Measurements from ENCODE around the gene MS4A6A. TPM values are rescaled to one million over a fixed set of nuclear protein-coding genes. Genes with fewer than 3 reads are reported as not detected.

MS4A6A gene, protein sequence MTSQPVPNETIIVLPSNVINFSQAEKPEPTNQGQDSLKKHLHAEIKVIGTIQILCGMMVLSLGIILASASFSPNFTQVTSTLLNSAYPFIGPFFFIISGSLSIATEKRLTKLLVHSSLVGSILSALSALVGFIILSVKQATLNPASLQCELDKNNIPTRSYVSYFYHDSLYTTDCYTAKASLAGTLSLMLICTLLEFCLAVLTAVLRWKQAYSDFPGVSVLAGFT
- total RNA-seq (2021; ENCODE audit: unreplicated experiment): 0.52 TPM
- 0.04 TPM in 1 of 2 replicates, not detected in the other for polyA plus RNA-seq (2012)
- not detected for Bru-seq, nascent RNA
- BruChase-seq, experiment 1, labeled RNA remaining after a 6-hour chase: percentile 10 among the genes with signal in this experiment
- percentile 11 among the genes with signal in this experiment for BruChase-seq, experiment 2, labeled RNA remaining after a 2-hour chase
- long read RNA-seq: 0 reads

GRCh38 chr11:60182541-60183330 is at the start of gene MS4A6A:
MS4A6A (minus strand) TSS chr11:60183083; CDS start chr11:60181727, 1,356 bp downstream.
- Histone ChIP-seq H3K9me3 (ENCODE audit: control insufficient read depth in 1 of 2, insufficient read depth in 1 of 2, low read depth in 1 of 2, low read length in 2 of 2) (no peaks in the 10 kb centered on the region), H3K4me1 (ENCODE audit: control insufficient read depth in 1 of 2, insufficient read depth in 2 of 2, low read length in 2 of 2) (no peaks in the 10 kb centered on the region), H3K9me2 (ENCODE audit: insufficient read depth) (no peaks in the 10 kb centered on the region), H3K9ac (ENCODE audit: low read length) (no peak within 1 kb of the TSS), H3K4me3 (replicated peaks in 1 of 2; ENCODE audit: low read depth in 1 of 2, low read length in 2 of 2) (no peak within 1 kb of the TSS), H3K27ac (ENCODE audit: low read depth, low read length) (no peak within 1 kb of the TSS), H4K20me1 (ENCODE audit: insufficient read depth) (no peaks in the 10 kb centered on the region), H3K27me3 (ENCODE audit: insufficient read depth, low read length) (0 out of 2 replicates have a peak, but pooled peaks cover 4% of the 10 kb centered on the region), H3K4me2 (ENCODE audit: low read length) (no peak within 1 kb of the TSS), H3K36me3 (ENCODE audit: control insufficient read depth in 1 of 2, insufficient read depth in 2 of 2, low read length in 2 of 2) (no peaks in the 10 kb centered on the region), H3K79me2 (ENCODE audit: insufficient read depth, low read length) (no peaks in the 10 kb centered on the region), H2AFZ (ENCODE audit: low read depth, low read length, poor library complexity, severe bottlenecking) (no peak within 1 kb of the TSS)
- TF ChIP-seq, protein P1, sequence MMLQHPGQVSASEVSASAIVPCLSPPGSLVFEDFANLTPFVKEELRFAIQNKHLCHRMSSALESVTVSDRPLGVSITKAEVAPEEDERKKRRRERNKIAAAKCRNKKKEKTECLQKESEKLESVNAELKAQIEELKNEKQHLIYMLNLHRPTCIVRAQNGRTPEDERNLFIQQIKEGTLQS (IDR thresholded peaks at IDR 0.05): no peak
- TF ChIP-seq SRF (IDR thresholded peaks at IDR 0.05; ENCODE audit: low read depth): no peak
- ATAC-seq: no peak
- ChIA-PET RAD21 (ENCODE audit: low non-redundant PET in 1 of 2, low total read pairs in 2 of 2, uncharacterized antibody in 2 of 2, unreplicated experiment in 2 of 2) (no interaction called here), CTCF (no interaction called here), POLR2A (no interaction called here)
- BruUV-seq (replicated peaks): no TSS peak
- DNase-seq (ENCODE audit: low read depth, low spot score): no peak
- intact Hi-C loops (cut with micrococcal nuclease): no loop called here

DNA sequence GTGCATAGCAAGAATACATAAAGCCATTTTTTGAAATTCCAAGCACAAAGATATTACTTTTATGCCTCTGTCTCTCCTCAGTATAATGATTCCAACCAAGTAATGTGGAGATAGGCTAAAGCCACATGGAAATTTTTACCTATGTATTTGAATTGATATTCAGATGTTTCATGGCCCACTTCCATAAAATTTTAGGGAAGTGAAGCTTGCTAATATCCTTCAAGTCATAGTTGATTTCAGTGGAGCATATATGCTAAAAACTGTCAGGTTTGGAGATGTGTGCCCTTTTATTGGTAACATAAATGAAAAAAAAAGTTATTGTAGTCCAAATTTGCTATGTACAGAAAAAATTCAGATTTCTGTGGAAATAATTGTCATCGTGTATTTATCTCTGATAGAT is 47.8 kb upstream of the MS4A6A start:
- Histone ChIP-seq H3K9ac (ENCODE audit: low read length) (no peak overlapping the region), H3K9me3 (ENCODE audit: control insufficient read depth in 1 of 2, insufficient read depth in 1 of 2, low read depth in 1 of 2, low read length in 2 of 2) (no peaks in the 10 kb centered on the region), H3K9me2 (ENCODE audit: insufficient read depth) (no peaks in the 10 kb centered on the region), H2AFZ (ENCODE audit: low read depth, low read length, poor library complexity, severe bottlenecking) (no peak overlapping the region), H3K4me3 (replicated peaks in 1 of 2; ENCODE audit: low read depth in 1 of 2, low read length in 2 of 2) (no peak overlapping the region), H3K4me2 (ENCODE audit: low read length) (no peak overlapping the region), H3K4me1 (ENCODE audit: control insufficient read depth in 1 of 2, insufficient read depth in 2 of 2, low read length in 2 of 2) (no peaks in the 10 kb centered on the region), H3K36me3 (ENCODE audit: control insufficient read depth in 1 of 2, insufficient read depth in 2 of 2, low read length in 2 of 2) (no peaks in the 10 kb centered on the region), H3K79me2 (ENCODE audit: insufficient read depth, low read length) (no peaks in the 10 kb centered on the region), H3K27ac (ENCODE audit: low read depth, low read length) (no peak overlapping the region), H4K20me1 (ENCODE audit: insufficient read depth) (no peaks in the 10 kb centered on the region), H3K27me3 (ENCODE audit: insufficient read depth, low read length) (no peaks in the 10 kb centered on the region)
- ChIA-PET CTCF (no interaction called here), RAD21 (ENCODE audit: low non-redundant PET in 1 of 2, low total read pairs in 2 of 2, uncharacterized antibody in 2 of 2, unreplicated experiment in 2 of 2) (no interaction called here), POLR2A (interaction anchor here (0.7 kb wide), 1 partner anchor 419 kb away, joined by 3 read pairs; no protein-coding TSS in a partner anchor)
- BruUV-seq (replicated peaks): no TSS peak
- no peak for ATAC-seq
- DNase-seq (ENCODE audit: low read depth, low spot score): no peak
- intact Hi-C loops (cut with micrococcal nuclease): no loop called here
- TF ChIP-seq, protein P2, sequence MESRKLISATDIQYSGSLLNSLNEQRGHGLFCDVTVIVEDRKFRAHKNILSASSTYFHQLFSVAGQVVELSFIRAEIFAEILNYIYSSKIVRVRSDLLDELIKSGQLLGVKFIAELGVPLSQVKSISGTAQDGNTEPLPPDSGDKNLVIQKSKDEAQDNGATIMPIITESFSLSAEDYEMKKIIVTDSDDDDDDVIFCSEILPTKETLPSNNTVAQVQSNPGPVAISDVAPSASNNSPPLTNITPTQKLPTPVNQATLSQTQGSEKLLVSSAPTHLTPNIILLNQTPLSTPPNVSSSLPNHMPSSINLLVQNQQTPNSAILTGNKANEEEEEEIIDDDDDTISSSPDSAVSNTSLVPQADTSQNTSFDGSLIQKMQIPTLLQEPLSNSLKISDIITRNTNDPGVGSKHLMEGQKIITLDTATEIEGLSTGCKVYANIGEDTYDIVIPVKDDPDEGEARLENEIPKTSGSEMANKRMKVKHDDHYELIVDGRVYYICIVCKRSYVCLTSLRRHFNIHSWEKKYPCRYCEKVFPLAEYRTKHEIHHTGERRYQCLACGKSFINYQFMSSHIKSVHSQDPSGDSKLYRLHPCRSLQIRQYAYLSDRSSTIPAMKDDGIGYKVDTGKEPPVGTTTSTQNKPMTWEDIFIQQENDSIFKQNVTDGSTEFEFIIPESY (IDR thresholded peaks at IDR 0.05; ENCODE audit: extremely low read depth, insufficient replicate concordance, low read length): no peak
- TF ChIP-seq MAX (IDR thresholded peaks at IDR 0.05): no peak
- TF ChIP-seq ZFX (IDR thresholded peaks at IDR 0.05): no peak
- TF ChIP-seq EGR1 (IDR thresholded peaks at IDR 0.05; ENCODE audit: low read depth): no peak
- no peak for TF ChIP-seq ELF1 (IDR thresholded peaks at IDR 0.05; ENCODE audit: borderline replicate concordance, low read depth)
- no peak for TF ChIP-seq FOSL1 (IDR thresholded peaks at IDR 0.05; ENCODE audit: low read depth)
- no peak for TF ChIP-seq CBX3 (IDR thresholded peaks at IDR 0.05; ENCODE audit: low read depth)
- no peak for TF ChIP-seq POLR2A (IDR thresholded peaks at IDR 0.05; ENCODE audit: borderline replicate concordance, extremely low read depth, insufficient read depth, insufficient read length)
- no peak for TF ChIP-seq ZNF274 (IDR thresholded peaks at IDR 0.05; ENCODE audit: low read depth, low read length)
- TF ChIP-seq JUND (IDR thresholded peaks at IDR 0.05): no peak
- no peak for TF ChIP-seq SP1 (IDR thresholded peaks at IDR 0.05; ENCODE audit: low read depth)
- TF ChIP-seq, protein P1 (IDR thresholded peaks at IDR 0.05): no peak
- TF ChIP-seq TCF7L2 (IDR thresholded peaks at IDR 0.05; ENCODE audit: borderline replicate concordance, extremely low read depth, insufficient read depth, insufficient read length): no peak
- TF ChIP-seq YY1 (IDR thresholded peaks at IDR 0.05; ENCODE audit: extremely low read depth, insufficient replicate concordance, low read depth, low read length): no peak
- TF ChIP-seq CEBPB (IDR thresholded peaks at IDR 0.05; ENCODE audit: low read depth): no peak
- TF ChIP-seq EZH2phosphoT487 (IDR thresholded peaks at IDR 0.05; ENCODE audit: borderline replicate concordance): no peak
- TF ChIP-seq SRF (IDR thresholded peaks at IDR 0.05; ENCODE audit: low read depth): no peak

Measured in HCT116 (cell line).